DOHH2 (cell line): ENCODE data around the gene CLDN11.

Experiments used
- CTCF ChIP-seq: fragments of 200-600 bp; sonication (generic); IDR thresholded peaks from one replicate; pipeline ENCODE4 v1.5.1; 2014; ENCODE audit warnings: antibody characterized with exemption, mild to moderate bottlenecking, low read depth, low read length; ENCODE audit not compliant: poor library complexity, severe bottlenecking
- EZH2phosphoT487 ChIP-seq: fragments of 200-600 bp; sonication (generic); IDR thresholded peaks from 2 replicates; pipeline ENCODE4 v1.6.1; 2017; ENCODE audit warnings: borderline replicate concordance, mild to moderate bottlenecking, antibody characterized with exemption, low read length, moderate library complexity, mixed read lengths

GRCh38 chr3:170423001-170423615, 4.4 kb downstream of the CLDN11 start:
- TF ChIP-seq EZH2phosphoT487 (no peak), CTCF (no peak)
